GF-D8 (cell line): Measurements from ENCODE around the gene USPL1.

ENCODE experiments used
- DNase-seq: peaks from one replicate; lab custom pipeline; 2025; lab: John Stamatoyannopoulos, UW

The USPL1 gene

DNA sequence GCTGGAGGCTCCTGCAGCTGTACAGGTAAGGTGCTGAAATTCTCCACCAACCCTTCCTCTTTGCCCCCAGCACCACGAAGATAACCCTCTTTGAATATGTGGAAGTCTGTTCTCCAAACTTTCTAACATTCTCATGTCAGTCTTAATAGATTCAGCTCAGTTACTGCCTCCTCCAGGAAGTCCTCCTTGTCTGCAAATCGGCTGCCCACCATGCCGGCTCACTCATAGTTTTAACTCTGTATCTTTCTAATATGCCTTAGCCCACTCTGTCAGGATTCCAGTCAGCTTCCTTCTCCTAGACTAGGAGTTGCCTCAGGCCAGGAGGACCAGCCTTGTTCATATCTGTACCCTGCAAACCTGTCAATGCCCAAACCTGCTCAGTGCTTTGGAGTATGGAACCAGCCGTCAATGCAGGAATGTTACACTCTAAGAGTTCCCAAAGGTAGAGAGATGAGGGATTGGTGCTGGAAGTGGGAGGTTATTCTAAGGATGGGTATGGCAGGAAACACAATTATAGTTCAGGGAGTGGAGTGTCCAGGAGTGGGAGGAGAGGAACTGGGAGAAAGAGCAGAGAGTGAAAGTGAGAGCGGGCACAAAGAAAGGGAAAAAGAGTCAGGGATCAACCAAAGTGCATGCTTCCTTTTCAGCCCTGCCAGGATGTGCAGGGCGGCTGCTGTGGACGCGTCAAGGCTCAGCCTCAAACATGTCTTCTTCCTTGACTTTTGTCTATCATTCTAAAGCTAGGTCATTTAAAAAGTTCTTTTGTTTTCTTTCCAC lies 79.6 kb downstream of the USPL1 start:
- DNase-seq: no peak

GRCh38 chr13:30697996-30698401 lies 80.3 kb downstream of the USPL1 start:
- no peak for DNase-seq

- no peak for DNase-seq
These were observed 80.8 kb downstream of the USPL1 start for GRCh38 chr13:30698488-30699005.

- no peak for DNase-seq
These were observed 82.6 kb downstream of the USPL1 start for GRCh38 chr13:30700364-30700763.

- DNase-seq: no peak
These were observed 84.3 kb downstream of the USPL1 start for GRCh38 chr13:30702006-30702405.

DNA sequence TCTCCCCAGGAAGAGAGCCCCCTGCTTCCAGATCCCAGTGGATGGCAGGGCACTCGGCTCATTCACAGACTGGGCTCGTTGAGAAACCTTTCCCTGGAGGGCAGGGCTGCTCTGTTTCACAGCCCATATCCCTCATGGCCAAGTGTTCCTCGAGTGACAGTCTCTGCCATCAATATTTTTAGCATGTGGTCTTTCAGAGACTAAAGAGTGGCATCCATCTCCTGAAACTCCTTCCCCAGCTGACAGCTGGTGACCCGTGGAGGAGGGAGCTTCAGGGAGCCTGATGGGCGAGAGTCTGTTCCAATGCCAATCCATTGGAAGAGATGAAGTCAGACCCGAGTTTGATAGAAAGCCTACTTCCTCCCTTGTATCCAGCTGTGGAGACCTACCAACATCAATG lies 86.9 kb downstream of the USPL1 start:
- DNase-seq: no peak

- no peak for DNase-seq
These were observed 88.0 kb downstream of the USPL1 start for GRCh38 chr13:30705680-30706079.

DNA sequence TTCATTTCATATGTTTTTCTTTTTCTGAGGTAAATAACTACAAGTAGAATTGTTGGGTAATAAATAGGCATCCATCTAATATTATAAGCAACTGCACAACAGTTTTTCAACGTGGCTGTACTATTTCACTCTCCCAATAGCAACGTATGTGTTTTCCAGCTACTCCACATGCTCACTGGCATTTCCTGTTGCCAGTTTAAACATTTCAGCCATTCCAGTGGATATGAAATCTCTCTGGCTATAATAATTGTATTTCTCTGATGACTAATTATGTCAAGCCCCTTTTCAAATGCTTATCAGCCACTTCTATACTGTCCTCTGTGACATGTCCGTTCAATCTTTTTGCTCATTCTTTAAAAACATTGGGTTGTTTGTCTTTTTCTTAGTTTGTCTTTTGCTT lies 90.8 kb downstream of the USPL1 start:
- DNase-seq: no peak
